Nephron progenitor cell (in vitro differentiated cells): ENCODE measurements around the gene ARFIP2.

Experiments used
- DNase-seq: peaks from one replicate; pipeline ENCODE4 v3.0.0; 2021
- H3K27ac Mint-ChIP-seq: 2 replicates; pipeline ENCODE4 v1.8.0; 2021; ENCODE audit warnings: mild to moderate bottlenecking, moderate library complexity, mixed read lengths
- H3K27me3 Mint-ChIP-seq: 2 replicates; pipeline ENCODE4 v1.8.0; 2021; ENCODE audit warnings: mild to moderate bottlenecking, low read depth, mixed read lengths; ENCODE audit not compliant: poor library complexity
- H3K36me3 Mint-ChIP-seq: 2 replicates; pipeline ENCODE4 v1.8.0; 2021; ENCODE audit warnings: low read depth, mixed read lengths
- H3K4me1 Mint-ChIP-seq: 2 replicates; pipeline ENCODE4 v1.8.0; 2021; ENCODE audit warnings: mixed read lengths
- H3K4me3 Mint-ChIP-seq: 2 replicates; pipeline ENCODE4 v1.8.0; 2021; ENCODE audit warnings: mild to moderate bottlenecking, moderate library complexity, mixed read lengths
- H3K9me3 Mint-ChIP-seq: 2 replicates; pipeline ENCODE4 v1.8.0; 2021; ENCODE audit warnings: mild to moderate bottlenecking, moderate library complexity, mixed read lengths
- TF ChIP-seq, protein P1 (sequence below): fragments of 200-600 bp; sonication (generic); IDR thresholded peaks from 2 replicates; pipeline ENCODE4 v1.5.0; 2021; ENCODE audit warnings: antibody characterized with exemption

Gene ARFIP2

DNA sequence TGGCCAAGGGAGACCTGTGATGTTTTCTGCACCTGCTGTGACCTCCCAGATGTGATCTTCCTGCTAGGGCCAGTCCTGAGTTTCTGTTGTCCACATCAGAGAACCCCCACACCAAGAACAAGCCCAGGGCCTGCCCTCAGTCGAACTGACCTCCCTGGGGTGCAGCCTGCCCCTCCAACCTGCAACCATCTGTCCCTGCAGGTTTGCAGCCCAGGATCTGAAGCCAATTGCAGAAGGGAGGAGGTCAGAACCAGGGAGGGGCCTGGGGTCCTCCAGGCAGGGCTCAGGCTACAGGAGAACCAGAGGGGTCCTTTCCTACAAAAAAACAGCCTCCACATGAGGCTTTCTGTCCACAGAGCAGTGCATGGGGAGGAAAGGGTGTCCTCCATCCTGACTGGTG lies 8.2 kb downstream of the ARFIP2 start:
- H3K4me1 Mint-ChIP-seq = peaks cover 27% of the 10 kb centered on the region
- no peak for DNase-seq
- H3K9me3 Mint-ChIP-seq = no peaks in the 10 kb centered on the region
- TF ChIP-seq, protein P1, sequence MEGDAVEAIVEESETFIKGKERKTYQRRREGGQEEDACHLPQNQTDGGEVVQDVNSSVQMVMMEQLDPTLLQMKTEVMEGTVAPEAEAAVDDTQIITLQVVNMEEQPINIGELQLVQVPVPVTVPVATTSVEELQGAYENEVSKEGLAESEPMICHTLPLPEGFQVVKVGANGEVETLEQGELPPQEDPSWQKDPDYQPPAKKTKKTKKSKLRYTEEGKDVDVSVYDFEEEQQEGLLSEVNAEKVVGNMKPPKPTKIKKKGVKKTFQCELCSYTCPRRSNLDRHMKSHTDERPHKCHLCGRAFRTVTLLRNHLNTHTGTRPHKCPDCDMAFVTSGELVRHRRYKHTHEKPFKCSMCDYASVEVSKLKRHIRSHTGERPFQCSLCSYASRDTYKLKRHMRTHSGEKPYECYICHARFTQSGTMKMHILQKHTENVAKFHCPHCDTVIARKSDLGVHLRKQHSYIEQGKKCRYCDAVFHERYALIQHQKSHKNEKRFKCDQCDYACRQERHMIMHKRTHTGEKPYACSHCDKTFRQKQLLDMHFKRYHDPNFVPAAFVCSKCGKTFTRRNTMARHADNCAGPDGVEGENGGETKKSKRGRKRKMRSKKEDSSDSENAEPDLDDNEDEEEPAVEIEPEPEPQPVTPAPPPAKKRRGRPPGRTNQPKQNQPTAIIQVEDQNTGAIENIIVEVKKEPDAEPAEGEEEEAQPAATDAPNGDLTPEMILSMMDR = no peak
- H3K27ac Mint-ChIP-seq = no peak overlapping the region
- no peaks in the 10 kb centered on the region for H3K27me3 Mint-ChIP-seq
- H3K36me3 Mint-ChIP-seq = peaks cover 9% of the 10 kb centered on the region
- peak overlapping the region; percentile 90 for H3K4me3 Mint-ChIP-seq

DNA sequence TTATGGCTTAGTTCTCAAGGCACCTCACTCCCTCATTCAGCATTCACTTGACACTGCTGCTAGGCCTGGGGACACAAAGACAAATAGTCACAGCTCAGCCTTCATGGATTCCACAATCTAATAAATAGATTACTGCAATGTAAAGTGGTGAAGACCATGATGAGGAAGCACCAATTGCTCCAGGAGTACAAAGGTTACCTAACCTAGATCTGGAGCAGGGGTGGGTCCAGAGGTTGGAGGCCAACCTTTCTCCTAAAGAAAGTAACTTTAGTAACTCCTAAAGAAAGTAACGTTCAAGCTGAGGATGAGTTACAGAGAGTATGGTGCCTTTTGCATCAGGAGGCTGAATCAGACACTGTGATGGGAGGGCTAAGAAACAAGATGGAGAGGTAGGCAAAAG lies 11.5 kb downstream of the ARFIP2 start:
- Mint-ChIP-seq H3K36me3 (no peaks in the 10 kb centered on the region), H3K4me1 (peaks cover 41% of the 10 kb centered on the region), H3K27me3 (peaks cover 5% of the 10 kb centered on the region), H3K27ac (no peak overlapping the region), H3K4me3 (no peak overlapping the region), H3K9me3 (no peaks in the 10 kb centered on the region)
- DNase-seq = no peak
- TF ChIP-seq, protein P1 = no peak

DNA sequence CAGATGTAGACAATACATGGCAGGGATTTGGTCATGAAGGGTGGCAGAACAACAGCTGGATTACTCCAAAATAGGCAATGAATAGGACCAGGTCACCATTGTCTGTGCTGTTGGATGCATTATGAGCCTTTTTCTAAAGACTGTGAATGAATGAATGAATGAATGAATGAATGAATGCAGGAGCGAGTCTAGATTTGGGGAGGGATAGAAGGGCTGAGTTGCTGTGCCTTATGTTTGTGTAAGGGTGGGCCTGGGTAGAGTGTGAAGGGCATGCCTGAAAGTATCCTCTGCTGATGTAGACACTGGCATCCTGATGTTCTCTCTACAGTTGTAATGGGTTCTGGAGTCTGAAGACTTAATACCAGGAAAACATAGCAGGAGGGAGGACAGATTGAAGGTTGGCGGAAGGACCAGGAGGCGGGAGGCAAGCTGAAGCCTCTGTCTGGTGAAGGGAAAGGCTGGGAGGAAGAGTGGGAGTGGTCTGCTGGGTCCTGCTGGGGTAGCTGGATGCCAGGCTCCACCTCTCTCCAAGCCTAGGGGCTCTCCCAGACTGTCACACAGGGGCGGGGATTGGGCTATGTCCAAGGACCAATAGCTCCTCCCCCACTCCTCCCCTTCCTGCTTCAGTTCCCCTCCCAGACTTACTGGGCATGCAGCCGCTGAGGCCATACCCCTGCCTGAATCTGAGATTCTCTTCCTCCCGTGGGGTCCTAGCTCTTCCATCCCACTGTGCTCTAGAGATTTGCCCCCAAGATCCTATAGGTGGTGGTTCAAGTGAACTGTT lies 12.2 kb downstream of the ARFIP2 start:
- peak; percentile 90 for DNase-seq
- TF ChIP-seq, protein P1 = no peak
- Mint-ChIP-seq H3K27me3 (peaks cover 5% of the 10 kb centered on the region), H3K4me3 (no peak overlapping the region), H3K36me3 (peaks cover 4% of the 10 kb centered on the region), H3K27ac (no peak overlapping the region), H3K4me1 (peaks cover 35% of the 10 kb centered on the region), H3K9me3 (no peaks in the 10 kb centered on the region)

DNA sequence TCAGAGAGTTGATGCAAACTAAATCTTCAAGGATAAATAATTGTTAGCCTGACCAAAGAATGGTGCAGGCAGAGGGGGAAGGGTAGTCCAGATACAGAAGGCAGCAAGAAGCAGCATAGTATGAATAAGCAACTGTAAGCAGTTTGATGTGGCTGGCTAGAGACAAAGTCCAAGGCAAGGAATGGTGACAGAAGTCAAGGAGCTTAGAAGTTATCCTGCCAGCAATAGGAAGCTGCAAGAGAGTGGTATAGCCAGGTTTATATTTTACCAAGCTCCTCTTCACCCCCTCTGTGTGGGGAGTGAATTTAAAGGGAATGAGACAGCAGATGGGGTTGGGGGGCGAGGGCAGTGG lies 22.1 kb downstream of the ARFIP2 start:
- Mint-ChIP-seq H3K4me1 (peaks cover 18% of the 10 kb centered on the region), H3K9me3 (no peaks in the 10 kb centered on the region), H3K4me3 (no peak overlapping the region), H3K36me3 (peaks cover 15% of the 10 kb centered on the region), H3K27me3 (no peaks in the 10 kb centered on the region), H3K27ac (no peak overlapping the region)
- DNase-seq = no peak
- TF ChIP-seq, protein P1 = no peak

DNA sequence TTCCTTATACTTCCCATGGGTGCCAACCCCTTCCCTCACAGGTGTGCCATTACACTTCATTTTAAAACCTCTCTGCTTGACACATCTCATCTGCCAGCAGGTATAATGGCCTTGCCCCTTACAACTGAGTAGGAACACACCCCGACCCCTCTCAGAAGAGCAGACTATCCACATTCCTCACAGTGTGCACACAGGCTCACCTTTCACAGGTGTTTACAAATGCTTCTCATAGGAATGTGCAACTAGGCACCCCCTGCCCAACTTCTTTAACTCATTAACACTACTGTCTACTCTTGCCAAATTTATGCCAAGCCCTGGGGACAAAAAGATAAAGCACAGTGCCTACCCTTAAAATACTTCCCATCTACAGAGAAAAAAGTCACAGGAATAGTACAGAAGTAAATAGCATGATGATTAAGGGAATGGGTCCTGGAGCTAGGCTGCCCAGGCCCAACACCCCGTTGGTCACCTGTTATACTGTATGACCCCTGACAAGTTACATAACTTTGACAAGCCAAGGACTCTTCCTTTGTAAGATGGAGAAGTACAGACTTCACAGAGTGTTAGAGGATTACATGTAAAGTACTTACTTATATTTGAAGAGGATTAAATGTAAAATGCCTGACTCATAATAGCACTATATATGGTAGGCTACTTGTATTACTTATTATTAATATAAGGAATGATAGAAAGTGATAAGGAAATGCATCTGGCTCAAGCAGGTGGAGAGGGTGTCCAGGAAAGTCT lies 22.6 kb downstream of the ARFIP2 start:
- DNase-seq = no peak
- TF ChIP-seq, protein P1 = no peak
- peaks cover 22% of the 10 kb centered on the region for H3K4me1 Mint-ChIP-seq
- H3K36me3 Mint-ChIP-seq = peaks cover 9% of the 10 kb centered on the region
- no peaks in the 10 kb centered on the region for H3K27me3 Mint-ChIP-seq
- H3K27ac Mint-ChIP-seq = no peak overlapping the region
- H3K9me3 Mint-ChIP-seq = no peaks in the 10 kb centered on the region
- H3K4me3 Mint-ChIP-seq = no peak overlapping the region
